Activated naive CD4-positive, alpha-beta T cell treated with anti-CD3 and anti-CD28 coated beads for 36 hours (primary cell): Measurements from ENCODE around the gene MDM4. TPM values are rescaled to one million over a fixed set of nuclear protein-coding genes. Genes with fewer than 3 reads are reported as not detected.

Experiments used
- CTCF ChIA-PET: fragments of 350-600 bp; sonication (Branson Sonifier 250); formaldehyde crosslinking; loops from one replicate; lab custom pipeline; 2021; ENCODE audit warnings: antibody characterized with exemption; lab: Charles Lee
- DNase-seq: peaks from one replicate; pipeline ENCODE4 v3.0.0-alpha.2; 2020
- H3K27ac Mint-ChIP-seq: one replicate; pipeline ENCODE4 v1.8.0; 2021; ENCODE audit warnings: mild to moderate bottlenecking, mixed read lengths
- H3K27me3 Mint-ChIP-seq: one replicate; pipeline ENCODE4 v1.8.0; 2021; ENCODE audit warnings: low read depth, mixed read lengths
- H3K36me3 Mint-ChIP-seq: one replicate; pipeline ENCODE4 v1.8.0; 2021; ENCODE audit warnings: low read depth, mixed read lengths
- H3K4me1 Mint-ChIP-seq: one replicate; pipeline ENCODE4 v1.8.0; 2021; ENCODE audit warnings: low read depth, mixed read lengths
- H3K4me3 Mint-ChIP-seq: one replicate; pipeline ENCODE4 v1.8.0; 2021; ENCODE audit warnings: mild to moderate bottlenecking, moderate library complexity, mixed read lengths
- H3K9me3 Mint-ChIP-seq: one replicate; pipeline ENCODE4 v1.8.0; 2021; ENCODE audit warnings: mixed read lengths
- intact Hi-C: fragments of 100-400 bp; cut with micrococcal nuclease; formaldehyde crosslinking; loops from one replicate; pipeline ENCODE4 v1.15.1; 2023
- total RNA-seq, 2 experiments: library from RNA; stranded (reverse); gene quantifications; one replicate each; pipeline ENCODE4 v1.2.3, GENCODE V29; 2021

Gene MDM4
- total RNA-seq, 2 experiments from 2014 or later: 109 TPM

- H3K27ac Mint-ChIP-seq: no peak overlapping the region
- peaks cover 15% of the 10 kb centered on the region for H3K36me3 Mint-ChIP-seq
- H3K9me3 Mint-ChIP-seq: no peaks in the 10 kb centered on the region
- DNase-seq: no peak
- CTCF ChIA-PET: interaction anchor here (1.4 to 2.7 kb wide), 3 partner anchors 9 to 232 kb away, joined by 4 to 18 read pairs (median 6); no protein-coding TSS in a partner anchor
- H3K27me3 Mint-ChIP-seq: no peaks in the 10 kb centered on the region
- H3K4me3 Mint-ChIP-seq: no peak overlapping the region
- intact Hi-C loops: no loop called here
- peaks cover 19% of the 10 kb centered on the region for H3K4me1 Mint-ChIP-seq
These were observed 58.6 kb downstream of the MDM4 start for GRCh38 chr1:204574865-204575163.

GRCh38 chr1:204575221-204576190 lies 59.3 kb downstream of the MDM4 start:
- no peak overlapping the region for H3K27ac Mint-ChIP-seq
- H3K36me3 Mint-ChIP-seq: peaks cover 11% of the 10 kb centered on the region

GRCh38 chr1:204576422-204576821 lies 60.2 kb downstream of the MDM4 start:
- Mint-ChIP-seq H3K4me3 (no peak overlapping the region), H3K27me3 (no peaks in the 10 kb centered on the region), H3K9me3 (no peaks in the 10 kb centered on the region), H3K36me3 (peaks cover 12% of the 10 kb centered on the region), H3K4me1 (peaks cover 26% of the 10 kb centered on the region), H3K27ac (no peak overlapping the region)
- CTCF ChIA-PET: interaction anchor here (4.9 kb wide), 1 partner anchor 230 kb away, joined by 34 read pairs; no protein-coding TSS in a partner anchor
- no peak for DNase-seq
- intact Hi-C loops: no loop called here

More at GRCh38 chr1:204575221-204576190, 59.3 kb downstream of the MDM4 start:
- CTCF ChIA-PET: interaction anchor here (1.6 to 2.7 kb wide), 2 partner anchors 10 to 232 kb away, joined by 6 to 18 read pairs; no protein-coding TSS in a partner anchor
- H3K4me3 Mint-ChIP-seq: no peak overlapping the region
- intact Hi-C loops: no loop called here
- DNase-seq: no peak
- no peaks in the 10 kb centered on the region for H3K9me3 Mint-ChIP-seq
- H3K27me3 Mint-ChIP-seq: no peaks in the 10 kb centered on the region
- H3K4me1 Mint-ChIP-seq: peaks cover 24% of the 10 kb centered on the region

GRCh38 chr1:204577794-204578478 lies 61.7 kb downstream of the MDM4 start:
- peak overlapping the region; percentile 87 for H3K27ac Mint-ChIP-seq
- H3K36me3 Mint-ChIP-seq: peaks cover 9% of the 10 kb centered on the region
- H3K9me3 Mint-ChIP-seq: no peaks in the 10 kb centered on the region
- H3K4me1 Mint-ChIP-seq: peaks cover 26% of the 10 kb centered on the region
- no peak for DNase-seq
- H3K27me3 Mint-ChIP-seq: no peaks in the 10 kb centered on the region
- intact Hi-C loops: no loop called here
- H3K4me3 Mint-ChIP-seq: no peak overlapping the region
- CTCF ChIA-PET: interaction anchor here (0.7 to 4.9 kb wide), 6 partner anchors 9 to 677 kb away, joined by 4 to 34 read pairs (median 8); no protein-coding TSS in a partner anchor

- H3K36me3 Mint-ChIP-seq: peaks cover 7% of the 10 kb centered on the region
- H3K4me3 Mint-ChIP-seq: peak overlapping the region; percentile 70
- H3K9me3 Mint-ChIP-seq: no peaks in the 10 kb centered on the region
- peaks cover 26% of the 10 kb centered on the region for H3K4me1 Mint-ChIP-seq
- peak; percentile 71 for DNase-seq
- no peaks in the 10 kb centered on the region for H3K27me3 Mint-ChIP-seq
- H3K27ac Mint-ChIP-seq: peak overlapping the region; percentile 87
- intact Hi-C loops: no loop called here
- CTCF ChIA-PET: interaction anchor here (0.6 to 4.9 kb wide), 8 partner anchors 13 to 676 kb away, joined by 3 to 34 read pairs (median 5); no protein-coding TSS in a partner anchor
These were observed 62.9 kb downstream of the MDM4 start for GRCh38 chr1:204578867-204579664.

GRCh38 chr1:204579681-204580080 lies 63.5 kb downstream of the MDM4 start:
- Mint-ChIP-seq H3K27me3 (no peaks in the 10 kb centered on the region), H3K4me1 (peaks cover 26% of the 10 kb centered on the region), H3K36me3 (peaks cover 7% of the 10 kb centered on the region), H3K9me3 (no peaks in the 10 kb centered on the region), H3K27ac (peak overlapping the region; percentile 87), H3K4me3 (peak overlapping the region; percentile 70)
- CTCF ChIA-PET: interaction anchor here (0.6 to 4.9 kb wide), 7 partner anchors 13 to 372 kb away, joined by 3 to 34 read pairs (median 6); no protein-coding TSS in a partner anchor
- no peak for DNase-seq
- intact Hi-C loops: no loop called here

- Mint-ChIP-seq H3K27ac (no peak overlapping the region), H3K27me3 (no peaks in the 10 kb centered on the region), H3K36me3 (peaks cover 6% of the 10 kb centered on the region), H3K4me1 (peaks cover 30% of the 10 kb centered on the region), H3K9me3 (no peaks in the 10 kb centered on the region), H3K4me3 (no peak overlapping the region)
- CTCF ChIA-PET: interaction anchor here (4.9 kb wide), 1 partner anchor 226 kb away, joined by 34 read pairs; no protein-coding TSS in a partner anchor
- no peak for DNase-seq
- intact Hi-C loops: no loop called here
These were observed 64.7 kb downstream of the MDM4 start for GRCh38 chr1:204580862-204581261.

- peaks cover 30% of the 10 kb centered on the region for H3K4me1 Mint-ChIP-seq
- no peaks in the 10 kb centered on the region for H3K9me3 Mint-ChIP-seq
- no peak overlapping the region for H3K27ac Mint-ChIP-seq
- H3K4me3 Mint-ChIP-seq: no peak overlapping the region
- H3K36me3 Mint-ChIP-seq: peaks cover 6% of the 10 kb centered on the region
- no peaks in the 10 kb centered on the region for H3K27me3 Mint-ChIP-seq
- CTCF ChIA-PET: no interaction called here
- intact Hi-C loops: no loop called here
- no peak for DNase-seq
These were observed 65.6 kb downstream of the MDM4 start for GRCh38 chr1:204581759-204582158.

GRCh38 chr1:204583909-204584632 lies 67.9 kb downstream of the MDM4 start:
- peaks cover 6% of the 10 kb centered on the region for H3K36me3 Mint-ChIP-seq
- no peaks in the 10 kb centered on the region for H3K27me3 Mint-ChIP-seq
- no peak overlapping the region for H3K27ac Mint-ChIP-seq
- H3K9me3 Mint-ChIP-seq: no peaks in the 10 kb centered on the region
- H3K4me1 Mint-ChIP-seq: peaks cover 18% of the 10 kb centered on the region
- H3K4me3 Mint-ChIP-seq: no peak overlapping the region
- CTCF ChIA-PET: interaction anchor here (0.7 kb wide), 1 partner anchor 238 kb away, joined by 3 read pairs; no protein-coding TSS in a partner anchor
- no peak for DNase-seq
- intact Hi-C loops: no loop called here

GRCh38 chr1:204584699-204585372 lies 68.6 kb downstream of the MDM4 start:
- intact Hi-C loops: no loop called here
- CTCF ChIA-PET: no interaction called here
- no peaks in the 10 kb centered on the region for H3K27me3 Mint-ChIP-seq
- peaks cover 6% of the 10 kb centered on the region for H3K36me3 Mint-ChIP-seq
- peaks cover 10% of the 10 kb centered on the region for H3K4me1 Mint-ChIP-seq
- no peaks in the 10 kb centered on the region for H3K9me3 Mint-ChIP-seq
- no peak overlapping the region for H3K27ac Mint-ChIP-seq
- DNase-seq: peak; percentile 42
- H3K4me3 Mint-ChIP-seq: peak overlapping the region; percentile 46

GRCh38 chr1:204587621-204588020 lies 71.4 kb downstream of the MDM4 start:
- H3K36me3 Mint-ChIP-seq: no peaks in the 10 kb centered on the region
- DNase-seq: no peak
- H3K27me3 Mint-ChIP-seq: no peaks in the 10 kb centered on the region
- intact Hi-C loops: no loop called here
- H3K27ac Mint-ChIP-seq: peak overlapping the region; percentile 14
- peaks cover 4% of the 10 kb centered on the region for H3K4me1 Mint-ChIP-seq
- H3K4me3 Mint-ChIP-seq: no peak overlapping the region
- no peaks in the 10 kb centered on the region for H3K9me3 Mint-ChIP-seq
- CTCF ChIA-PET: interaction anchor here (0.9 to 2.4 kb wide), 3 partner anchors 22 to 219 kb away, joined by 3 to 8 read pairs (median 3); no protein-coding TSS in a partner anchor
